DOHH2 (cell line): Measurements from ENCODE around the gene MCCC2.
"Not testable (repeated sequence)": the region's sequence is repeated elsewhere in the genome, so short reads cannot be mapped to it uniquely, and the experiment has no call there.

Experiments used
- EZH2phosphoT487 ChIP-seq: fragments of 200-600 bp; sonication (generic); IDR thresholded peaks from 2 replicates; pipeline ENCODE4 v1.6.1; 2017; ENCODE audit warnings: borderline replicate concordance, mild to moderate bottlenecking, antibody characterized with exemption, low read length, moderate library complexity, mixed read lengths
- TF ChIP-seq, protein P1 (sequence below): fragments of 200-600 bp; sonication (generic); IDR thresholded peaks from one replicate; pipeline ENCODE4 v1.5.1; 2014; ENCODE audit warnings: antibody characterized with exemption, mild to moderate bottlenecking, low read depth, low read length; ENCODE audit not compliant: poor library complexity, severe bottlenecking

DNA sequence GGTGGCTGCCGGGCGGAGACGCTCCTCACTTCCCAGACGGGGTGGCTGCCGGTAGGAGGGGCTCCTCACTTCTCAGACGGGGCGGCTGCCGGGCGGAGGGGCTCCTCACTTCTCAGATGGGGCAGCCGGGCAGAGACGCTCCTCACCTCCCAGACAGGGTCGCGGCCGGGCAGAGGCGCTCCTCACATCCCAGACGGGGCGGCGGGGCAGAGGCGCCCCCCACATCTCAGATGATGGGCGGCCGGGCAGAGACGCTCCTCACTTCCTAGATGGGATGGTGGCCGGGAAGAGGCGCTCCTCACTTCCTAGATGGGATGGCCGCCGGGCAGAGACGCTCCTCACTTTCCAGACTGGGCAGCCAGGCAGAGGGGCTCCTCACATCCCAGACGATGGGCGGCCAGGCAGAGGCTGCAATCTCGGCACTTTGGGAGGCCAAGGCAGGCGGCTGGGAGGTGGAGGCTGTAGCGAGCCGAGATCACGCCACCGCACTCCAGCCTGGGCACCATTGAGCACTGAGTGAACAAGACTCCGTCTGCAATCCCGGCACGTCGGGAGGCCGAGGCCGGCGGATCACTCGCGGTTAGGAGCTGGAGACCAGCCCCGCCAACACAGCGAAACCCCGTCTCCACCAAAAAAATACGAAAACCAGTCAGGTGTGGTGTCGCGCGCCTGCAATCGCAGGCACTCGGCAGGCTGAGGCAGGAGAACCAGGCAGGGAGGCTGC, 35.0 kb upstream of the MCCC2 start:
- TF ChIP-seq, protein P1, sequence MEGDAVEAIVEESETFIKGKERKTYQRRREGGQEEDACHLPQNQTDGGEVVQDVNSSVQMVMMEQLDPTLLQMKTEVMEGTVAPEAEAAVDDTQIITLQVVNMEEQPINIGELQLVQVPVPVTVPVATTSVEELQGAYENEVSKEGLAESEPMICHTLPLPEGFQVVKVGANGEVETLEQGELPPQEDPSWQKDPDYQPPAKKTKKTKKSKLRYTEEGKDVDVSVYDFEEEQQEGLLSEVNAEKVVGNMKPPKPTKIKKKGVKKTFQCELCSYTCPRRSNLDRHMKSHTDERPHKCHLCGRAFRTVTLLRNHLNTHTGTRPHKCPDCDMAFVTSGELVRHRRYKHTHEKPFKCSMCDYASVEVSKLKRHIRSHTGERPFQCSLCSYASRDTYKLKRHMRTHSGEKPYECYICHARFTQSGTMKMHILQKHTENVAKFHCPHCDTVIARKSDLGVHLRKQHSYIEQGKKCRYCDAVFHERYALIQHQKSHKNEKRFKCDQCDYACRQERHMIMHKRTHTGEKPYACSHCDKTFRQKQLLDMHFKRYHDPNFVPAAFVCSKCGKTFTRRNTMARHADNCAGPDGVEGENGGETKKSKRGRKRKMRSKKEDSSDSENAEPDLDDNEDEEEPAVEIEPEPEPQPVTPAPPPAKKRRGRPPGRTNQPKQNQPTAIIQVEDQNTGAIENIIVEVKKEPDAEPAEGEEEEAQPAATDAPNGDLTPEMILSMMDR, result not testable (repeated sequence)
- not testable (repeated sequence) for TF ChIP-seq EZH2phosphoT487
